ENCODE data around the gene MCOLN3.

- TF ChIP-seq EZH2 (IDR thresholded peaks at IDR 0.05) (no peak), CTCF (IDR thresholded peaks at IDR 0.05) (no peak), EZH2phosphoT487 (IDR thresholded peaks at IDR 0.05) (no peak)
These were observed 76.3 kb downstream of the MCOLN3 start for GRCh38 chr1:84971957-84972356.

All from neural progenitor cell (in vitro differentiated cells).